GM18511 (cell line): ENCODE measurements around the gene CFAP61.
"Not testable (repeated sequence)": the region's sequence is repeated elsewhere in the genome, so short reads cannot be mapped to it uniquely, and the experiment has no call there.

Experiments
- ATAC-seq: cut with Tn5 transposase; IDR thresholded peaks from one replicate; pipeline ENCODE4 v1.9.1; 2021; ENCODE audit warnings: mild to moderate bottlenecking, moderate library complexity; ENCODE audit not compliant: unreplicated experiment

CFAP61 gene

DNA sequence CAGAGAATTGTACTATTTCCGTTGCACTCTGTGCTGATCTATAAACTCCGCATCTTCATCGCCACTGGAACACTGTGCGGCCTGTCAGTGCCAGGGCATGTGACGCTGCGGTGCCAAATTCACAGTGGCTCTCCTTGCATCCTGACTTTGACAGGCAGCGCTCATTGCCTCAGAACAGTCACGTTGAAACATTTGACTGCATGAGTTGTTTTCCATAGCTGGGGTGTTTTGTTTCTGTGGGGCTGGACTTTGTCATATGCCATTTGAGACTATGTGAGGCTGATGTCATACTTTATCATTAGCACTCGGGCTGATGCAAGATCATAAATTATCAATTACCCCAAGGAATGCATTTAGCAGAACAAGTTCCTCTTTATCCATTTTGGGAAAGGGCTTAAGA, 32.7 kb downstream of the CFAP61 start:
- no peak for ATAC-seq

- no peak for ATAC-seq
Measured at GRCh38 chr20:20085812-20086211, 33.5 kb downstream of the CFAP61 start.

- no peak for ATAC-seq
Measured at GRCh38 chr20:20089018-20089417, 36.7 kb downstream of the CFAP61 start.

DNA sequence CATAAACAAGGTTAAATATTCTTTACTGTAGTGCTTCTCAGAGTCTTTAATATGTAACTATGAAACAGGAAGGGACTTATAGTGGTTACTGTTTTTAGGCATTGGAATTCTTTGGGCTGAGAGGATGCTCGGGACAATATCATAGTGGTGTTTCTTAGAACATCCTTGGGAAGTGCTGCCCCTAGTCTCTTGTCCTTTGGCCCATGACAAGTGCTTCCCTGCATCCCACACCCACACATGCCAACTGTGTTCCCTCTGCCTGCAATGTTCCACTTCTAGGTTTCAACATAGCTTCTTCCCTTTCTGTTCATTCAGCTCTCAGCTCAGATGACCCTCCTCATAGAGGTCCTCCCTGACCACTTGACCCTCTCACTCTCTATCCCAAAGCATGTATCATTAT, 37.6 kb downstream of the CFAP61 start:
- no peak for ATAC-seq

- no peak for ATAC-seq
Measured at GRCh38 chr20:20092827-20093226, 40.5 kb downstream of the CFAP61 start.

DNA sequence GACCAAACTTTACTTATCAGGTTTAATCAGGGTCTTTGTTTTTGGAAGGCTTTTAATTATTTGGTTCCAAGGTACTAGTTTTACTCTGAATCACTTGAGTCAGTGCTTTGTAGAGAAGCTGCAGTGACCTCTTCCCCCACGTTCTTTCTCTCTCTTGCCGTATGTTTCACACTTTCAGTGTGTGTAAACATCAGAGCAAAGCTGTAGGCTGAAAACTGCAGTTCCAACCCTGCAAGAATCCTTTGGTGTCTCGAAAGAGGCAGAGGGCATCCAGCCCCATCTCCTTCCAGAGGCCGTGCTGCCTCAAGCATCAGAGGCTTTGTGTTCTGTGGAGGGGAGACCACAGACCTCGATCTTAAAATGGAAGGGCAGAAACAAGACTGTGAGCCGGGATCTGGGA, 42.1 kb downstream of the CFAP61 start:
- no peak for ATAC-seq

DNA sequence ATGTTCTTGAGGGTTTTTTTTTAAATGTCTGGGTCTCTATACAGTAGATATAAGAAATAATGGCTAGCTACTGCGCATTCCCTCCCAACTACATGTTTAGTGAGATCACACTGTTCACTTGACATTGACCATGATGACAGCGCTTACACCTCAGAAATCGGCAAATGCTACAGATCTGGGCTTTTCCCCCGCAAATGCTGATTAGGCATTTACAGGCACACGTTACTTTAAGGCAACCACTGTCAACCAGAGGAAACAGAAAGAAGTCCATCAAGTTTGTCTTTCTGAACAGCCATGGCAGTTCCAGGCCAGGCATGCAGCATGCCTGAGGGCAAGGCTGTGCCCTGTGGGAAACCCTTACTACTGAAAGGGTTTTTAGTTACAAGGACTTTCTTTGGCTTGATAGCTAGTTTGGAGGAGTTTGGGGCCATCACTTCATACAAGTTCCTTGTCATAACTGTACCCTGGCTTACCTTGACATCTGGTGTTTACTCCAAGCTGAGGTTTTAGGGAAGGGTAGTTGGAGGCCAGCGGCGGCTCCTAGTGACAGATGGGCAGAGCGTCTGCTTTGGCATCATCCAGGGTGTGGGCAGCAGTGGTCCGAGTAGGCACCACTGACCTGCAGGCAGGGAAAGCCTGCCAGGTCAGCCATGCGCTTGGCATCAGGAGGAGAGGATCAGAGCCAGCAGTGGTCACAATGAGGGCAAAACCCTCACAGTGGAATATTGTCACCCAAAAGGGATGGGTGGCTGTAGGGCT, 43.0 kb downstream of the CFAP61 start:
- ATAC-seq: no peak

GRCh38 chr20:20096421-20096820, 44.1 kb downstream of the CFAP61 start:
- no peak for ATAC-seq

GRCh38 chr20:20100881-20101280, 48.5 kb downstream of the CFAP61 start:
- ATAC-seq: no peak

DNA sequence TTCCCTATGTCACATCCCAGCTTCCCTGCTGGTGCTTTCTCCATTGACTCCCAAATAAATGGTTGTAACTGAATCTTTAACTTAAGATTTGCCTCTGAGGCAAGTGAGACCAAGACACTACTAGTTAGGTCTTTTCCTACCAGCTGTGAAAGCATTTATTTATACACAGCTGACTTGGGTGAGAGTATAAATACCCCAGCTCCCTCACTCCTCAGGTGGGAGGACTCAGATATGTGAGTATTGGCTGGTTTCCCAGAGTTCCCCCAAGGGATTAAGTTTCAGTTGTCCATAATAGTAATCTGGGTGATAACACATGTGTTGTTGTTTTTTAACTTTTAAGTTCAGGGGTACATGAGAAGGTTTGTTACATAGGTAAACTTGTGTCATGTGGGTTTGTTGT, 49.8 kb downstream of the CFAP61 start:
- no peak for ATAC-seq

DNA sequence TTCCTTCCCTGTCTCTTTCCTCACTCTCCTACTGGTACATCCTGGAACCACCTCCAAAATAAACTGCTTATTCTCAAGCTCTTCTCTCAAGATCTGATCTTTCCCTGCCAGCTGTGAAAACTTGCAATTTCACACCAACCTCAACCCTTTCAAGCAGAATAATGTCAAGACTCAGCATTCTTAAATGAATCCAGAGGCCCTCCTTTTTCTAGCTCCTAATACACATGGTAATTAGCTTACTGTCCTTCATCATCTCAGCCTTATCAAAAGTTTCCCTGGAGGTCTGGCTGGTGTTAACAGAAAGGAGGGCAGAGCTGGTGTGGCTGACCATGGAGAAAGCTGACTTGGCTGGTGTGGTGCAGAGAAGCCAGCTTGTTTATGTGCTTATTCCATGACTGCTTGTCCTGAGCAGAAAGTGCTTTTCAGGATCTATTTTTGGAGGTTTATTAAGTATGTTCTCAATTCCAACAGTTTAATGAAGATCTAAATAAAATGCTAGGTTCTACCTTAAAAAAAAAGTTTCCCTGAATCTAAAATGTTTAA, 50.5 kb downstream of the CFAP61 start:
- no peak for ATAC-seq

DNA sequence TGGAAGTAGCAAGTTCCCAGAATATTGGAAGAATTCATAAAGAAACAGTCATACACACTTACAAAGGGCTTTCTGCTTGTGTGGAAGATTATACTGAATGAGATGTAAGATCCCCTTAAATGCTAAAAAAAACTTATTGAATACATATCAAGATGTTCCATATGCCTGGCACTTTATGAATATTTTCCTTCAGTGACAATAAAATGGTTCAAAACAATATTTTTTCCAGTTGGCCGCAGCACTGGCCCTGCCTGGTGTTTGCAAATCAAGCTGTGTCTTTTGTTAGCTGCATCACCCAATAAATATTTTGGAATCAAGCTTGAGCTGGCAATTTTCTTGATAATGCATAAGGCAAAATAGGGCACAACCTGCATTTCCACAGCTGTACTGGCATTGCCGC, 51.2 kb downstream of the CFAP61 start:
- ATAC-seq: no peak

DNA sequence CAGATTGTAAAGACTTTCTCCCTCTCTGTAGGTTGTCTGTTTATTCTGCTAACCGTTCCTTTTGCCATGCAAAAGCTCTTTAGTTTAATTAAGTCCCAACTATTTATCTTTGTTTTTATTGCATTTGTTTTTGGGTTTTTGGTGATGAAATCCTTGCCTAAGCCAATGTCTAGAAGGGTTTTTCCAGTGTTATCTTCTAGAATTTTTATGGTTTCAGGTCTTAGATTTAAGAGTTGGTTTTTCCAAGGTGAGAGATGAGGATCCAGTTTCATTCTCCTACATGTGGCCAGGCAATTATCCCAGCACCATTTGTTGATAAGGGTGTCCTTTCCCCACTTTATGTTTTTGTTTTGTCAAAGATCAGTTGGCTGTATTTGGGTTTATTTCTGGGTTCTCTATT, 70.9 kb downstream of the CFAP61 start:
- ATAC-seq: not testable (repeated sequence)

- no peak for ATAC-seq
Measured at GRCh38 chr20:20130399-20130798, 78.1 kb downstream of the CFAP61 start.

DNA sequence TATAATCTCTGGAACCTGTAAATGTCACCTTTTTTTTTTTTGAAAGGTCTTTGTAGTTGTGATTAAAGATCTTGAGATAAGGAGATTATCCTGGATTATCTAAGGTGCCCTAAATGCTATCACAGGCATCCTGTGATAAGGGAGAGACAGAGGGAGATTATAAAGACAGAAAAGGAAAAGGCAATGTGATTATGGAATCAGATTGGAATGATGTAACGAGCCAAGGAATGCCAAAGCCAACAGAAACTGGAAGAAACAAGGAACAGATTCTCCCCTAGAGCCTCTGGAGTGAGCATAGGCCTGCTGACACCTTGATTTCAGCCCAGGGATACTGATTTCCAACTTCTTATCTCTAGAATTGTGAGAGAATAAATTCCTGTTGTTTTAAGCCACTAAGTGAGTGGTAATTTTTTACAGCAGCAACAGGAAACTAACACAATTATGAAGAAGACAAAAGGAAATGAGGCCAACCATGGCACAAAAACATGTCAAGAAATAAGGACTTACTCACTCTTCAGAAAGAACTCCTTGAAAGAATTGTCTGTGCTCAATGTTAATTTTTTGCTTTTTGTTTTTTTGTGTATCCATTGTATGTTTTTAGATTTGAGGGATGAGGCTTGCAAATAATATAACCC, 82.7 kb downstream of the CFAP61 start:
- ATAC-seq: no peak

DNA sequence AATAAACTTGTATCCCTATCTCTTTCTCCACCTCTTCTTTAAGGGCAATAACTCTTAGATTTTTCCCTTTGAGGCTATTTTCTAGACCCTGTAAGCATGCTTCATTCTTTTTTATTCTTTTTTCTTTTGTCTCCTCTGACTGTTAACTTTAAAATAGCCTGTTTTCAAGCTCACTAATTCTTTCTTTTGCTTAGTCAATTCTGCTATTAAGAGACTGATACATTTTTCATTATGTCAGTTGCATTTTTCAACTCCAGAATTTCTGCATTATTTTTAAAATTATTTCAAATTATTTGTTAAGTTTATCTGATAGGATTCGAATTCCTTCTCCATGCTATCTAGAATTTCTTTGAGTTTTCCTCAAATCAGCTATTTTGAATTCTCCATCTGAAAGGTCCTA, 84.0 kb downstream of the CFAP61 start:
- ATAC-seq: no peak

GRCh38 chr20:20137851-20138250, 85.5 kb downstream of the CFAP61 start:
- ATAC-seq: no peak

GRCh38 chr20:20138301-20139064, 86.2 kb downstream of the CFAP61 start:
- no peak for ATAC-seq

DNA sequence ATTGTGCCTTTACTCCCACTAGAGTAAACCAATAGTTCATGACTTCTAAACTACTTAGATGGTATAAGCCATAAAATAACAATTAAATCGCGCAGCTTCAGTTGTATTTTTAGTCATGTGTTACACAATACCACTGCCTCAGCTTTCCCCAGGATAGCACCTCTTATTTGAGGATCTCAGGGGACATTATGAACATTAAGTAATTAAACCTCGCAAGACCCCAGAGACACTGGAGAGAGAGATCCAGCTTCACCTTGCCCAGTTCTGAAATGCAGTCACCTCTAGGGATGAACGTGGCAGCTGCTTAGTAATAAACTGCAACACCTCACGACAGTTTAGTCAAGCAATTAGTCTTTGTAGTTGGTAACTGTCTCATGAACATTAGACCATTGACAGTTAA, 87.1 kb downstream of the CFAP61 start:
- ATAC-seq: no peak

GRCh38 chr20:20143165-20143564, 90.8 kb downstream of the CFAP61 start:
- ATAC-seq: no peak

- ATAC-seq: no peak
Measured at GRCh38 chr20:20143646-20144045, 91.3 kb downstream of the CFAP61 start.

GRCh38 chr20:20148779-20149178, 96.4 kb downstream of the CFAP61 start:
- no peak for ATAC-seq
